ENCODE measurements around the gene LY6G6D.

The LY6G6D gene

DNA sequence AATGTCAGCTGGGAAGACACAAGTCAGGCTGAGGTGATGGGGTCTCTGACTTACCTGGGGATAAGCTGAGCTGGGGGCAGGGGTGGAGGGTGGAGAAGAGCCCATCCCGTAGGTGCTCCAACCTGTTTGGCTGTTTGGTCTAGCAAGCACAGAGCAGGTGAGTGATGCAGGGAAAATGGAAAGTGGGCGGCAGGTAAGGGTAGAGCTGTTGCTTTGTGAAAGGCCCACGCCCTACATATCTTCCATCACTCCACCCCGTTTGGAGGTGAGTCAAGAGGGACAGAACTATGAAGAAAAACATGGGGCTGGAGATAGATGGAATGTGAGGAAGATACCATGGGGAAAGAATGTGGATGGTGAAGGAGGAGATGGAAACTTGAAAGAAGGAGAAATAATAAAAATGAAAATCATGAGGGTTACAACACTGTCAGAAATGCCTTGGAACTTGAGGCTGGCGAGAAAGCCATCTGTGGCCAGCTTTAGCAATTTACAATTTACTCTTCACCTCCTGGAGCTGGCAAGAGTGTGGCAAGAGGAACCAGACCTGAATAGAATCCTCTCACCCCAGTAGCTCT is 5.1 kb downstream of the LY6G6D start:
- Histone ChIP-seq H3K36me3 (ENCODE audit: insufficient read depth, insufficient read length, low read length) (peaks cover 2% of the 10 kb centered on the region), H3K4me1 (ENCODE audit: insufficient read depth, insufficient read length) (no peaks in the 10 kb centered on the region), H3K4me3 (ENCODE audit: insufficient read length, low read depth) (no peak overlapping the region), H3K9me3 (ENCODE audit: insufficient read depth, low read length) (no peaks in the 10 kb centered on the region), H3K9ac (ENCODE audit: insufficient read length, low read depth) (no peak overlapping the region), H3K27me3 (ENCODE audit: insufficient read depth, insufficient read length) (no peaks in the 10 kb centered on the region)
- TF ChIP-seq SUZ12 (IDR thresholded peaks at IDR 0.05; ENCODE audit: extremely low read depth, insufficient read depth, insufficient read length) (no peak), ZNF274 (IDR thresholded peaks at IDR 0.05; ENCODE audit: low read depth, low read length) (no peak), YY1 (IDR thresholded peaks at IDR 0.05; ENCODE audit: insufficient read depth, insufficient read length) (no peak)
- DNase-seq (ENCODE audit: low read depth, low spot score), result no peak

DNA sequence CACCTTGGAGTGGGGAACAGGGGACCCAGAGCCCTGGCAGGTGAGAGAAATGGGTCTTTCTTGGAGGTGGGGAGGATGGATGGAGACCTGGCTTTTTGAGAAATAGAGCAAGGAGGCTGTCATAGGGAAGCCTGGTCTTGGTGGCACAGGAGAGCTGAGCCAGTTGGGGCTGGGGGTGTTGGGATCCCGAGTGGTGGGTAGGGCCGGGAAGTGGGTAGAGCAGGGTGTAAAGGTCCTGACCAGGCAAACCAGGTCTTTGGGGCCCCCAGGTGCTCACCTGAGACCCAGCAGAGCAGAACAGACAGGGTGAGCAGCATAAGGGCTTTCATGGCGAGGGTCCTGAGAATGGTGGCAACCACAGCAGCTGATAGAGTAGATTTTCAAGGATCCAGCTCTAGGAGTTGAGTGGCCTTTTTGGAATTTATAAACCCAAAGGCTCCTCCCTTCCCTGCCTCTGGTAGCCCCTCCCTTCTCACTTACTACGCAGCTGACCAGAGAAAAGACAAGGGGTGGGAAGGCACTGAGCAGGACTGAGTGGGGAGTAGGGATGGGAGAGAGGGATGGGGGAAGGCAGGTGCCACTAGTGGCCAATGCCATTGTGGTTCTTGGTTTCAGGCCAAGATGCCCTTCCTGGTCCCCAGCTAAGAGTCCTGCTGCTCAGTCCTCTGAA is 6.3 kb downstream of the LY6G6D start, which contains the start of gene LY6G6C:
Gene LY6G6C, minus strand, starts transcription at position 396 of the 670 bp plus-strand sequence. Its CDS starts 67 bp downstream, at position 329.
- TF ChIP-seq SUZ12 (IDR thresholded peaks at IDR 0.05; ENCODE audit: extremely low read depth, insufficient read depth, insufficient read length) (no peak), ZNF274 (IDR thresholded peaks at IDR 0.05; ENCODE audit: low read depth, low read length) (no peak), YY1 (IDR thresholded peaks at IDR 0.05; ENCODE audit: insufficient read depth, insufficient read length) (no peak)
- peaks cover 12% of the 10 kb centered on the region for H3K36me3 ChIP-seq (ENCODE audit: insufficient read depth, insufficient read length, low read length)
- no peaks in the 10 kb centered on the region for H3K27me3 ChIP-seq (ENCODE audit: insufficient read depth, insufficient read length)
- no peak within 1 kb of the TSS for H3K4me3 ChIP-seq (ENCODE audit: insufficient read length, low read depth)
- no peak within 1 kb of the TSS for H3K9ac ChIP-seq (ENCODE audit: insufficient read length, low read depth)
- DNase-seq (ENCODE audit: low read depth, low spot score), result no peak
- no peaks in the 10 kb centered on the region for H3K9me3 ChIP-seq (ENCODE audit: insufficient read depth, low read length)
- H3K4me1 ChIP-seq (ENCODE audit: insufficient read depth, insufficient read length), result no peaks in the 10 kb centered on the region

DNA sequence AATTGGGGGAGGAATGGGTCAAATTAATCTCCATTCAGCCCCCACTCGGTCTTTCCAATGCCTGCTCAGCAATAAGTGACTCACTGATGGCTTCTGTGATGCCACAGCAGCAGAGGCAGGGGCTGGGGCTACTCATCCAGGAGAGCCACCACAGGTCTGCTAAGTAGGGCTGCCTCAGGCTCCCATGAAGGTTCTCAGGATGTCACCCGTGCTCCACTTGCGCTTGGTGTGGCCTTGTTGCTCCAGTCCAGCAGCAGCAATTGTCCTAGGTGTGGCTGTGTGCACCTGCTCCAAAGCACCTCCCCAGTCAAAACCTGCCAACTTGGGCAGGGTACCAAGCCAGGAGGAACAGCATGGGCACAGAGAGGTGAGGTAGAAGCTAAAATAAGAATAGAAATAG is 7.0 kb downstream of the LY6G6D start:
- no peak overlapping the region for H3K4me3 ChIP-seq (ENCODE audit: insufficient read length, low read depth)
- H3K9ac ChIP-seq (ENCODE audit: insufficient read length, low read depth), result no peak overlapping the region
- DNase-seq (ENCODE audit: low read depth, low spot score), result no peak
- no peak for TF ChIP-seq SUZ12 (IDR thresholded peaks at IDR 0.05; ENCODE audit: extremely low read depth, insufficient read depth, insufficient read length)
- TF ChIP-seq ZNF274 (IDR thresholded peaks at IDR 0.05; ENCODE audit: low read depth, low read length), result no peak
- no peak for TF ChIP-seq YY1 (IDR thresholded peaks at IDR 0.05; ENCODE audit: insufficient read depth, insufficient read length)
- H3K36me3 ChIP-seq (ENCODE audit: insufficient read depth, insufficient read length, low read length), result peaks cover 19% of the 10 kb centered on the region
- H3K27me3 ChIP-seq (ENCODE audit: insufficient read depth, insufficient read length), result no peaks in the 10 kb centered on the region
- no peaks in the 10 kb centered on the region for H3K9me3 ChIP-seq (ENCODE audit: insufficient read depth, low read length)
- H3K4me1 ChIP-seq (ENCODE audit: insufficient read depth, insufficient read length), result no peaks in the 10 kb centered on the region

DNA sequence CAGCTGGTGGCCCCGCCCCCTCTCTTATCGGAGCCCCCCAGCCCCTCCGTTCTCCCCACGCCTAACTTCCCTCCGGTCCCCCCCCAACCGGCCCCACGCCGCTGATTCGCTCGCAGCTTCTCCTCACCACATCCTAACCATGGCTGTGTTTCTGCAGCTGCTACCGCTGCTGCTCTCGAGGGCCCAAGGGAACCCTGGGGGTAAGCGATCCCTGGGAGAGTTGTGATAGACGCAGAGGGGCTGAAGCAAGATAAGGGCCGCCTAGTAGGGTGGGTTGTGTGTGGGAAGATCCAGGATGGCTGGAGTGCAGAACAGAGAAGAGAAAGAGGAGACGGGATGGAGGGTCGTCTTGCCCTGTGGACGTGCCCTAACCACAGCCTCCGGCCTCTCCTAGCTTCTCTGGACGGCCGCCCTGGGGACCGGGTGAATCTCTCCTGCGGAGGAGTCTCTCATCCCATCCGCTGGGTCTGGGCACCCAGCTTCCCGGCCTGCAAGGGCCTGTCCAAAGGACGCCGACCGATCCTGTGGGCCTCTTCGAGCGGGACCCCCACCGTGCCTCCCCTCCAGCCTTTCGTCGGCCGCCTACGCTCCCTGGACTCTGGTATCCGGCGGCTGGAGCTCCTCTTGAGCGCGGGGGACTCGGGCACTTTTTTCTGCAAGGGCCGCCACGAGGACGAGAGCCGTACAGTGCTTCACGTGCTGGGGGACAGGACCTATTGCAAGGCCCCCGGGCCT is 8.3 kb downstream of the LY6G6D start, which contains the start of gene MPIG6B:
Gene MPIG6B, plus strand, starts transcription at position 129 of the 735 bp plus-strand sequence. Its CDS starts 11 bp downstream, at position 140.
- no peaks in the 10 kb centered on the region for H3K9me3 ChIP-seq (ENCODE audit: insufficient read depth, low read length)
- H3K27me3 ChIP-seq (ENCODE audit: insufficient read depth, insufficient read length), result no peaks in the 10 kb centered on the region
- no peaks in the 10 kb centered on the region for H3K4me1 ChIP-seq (ENCODE audit: insufficient read depth, insufficient read length)
- H3K4me3 ChIP-seq (ENCODE audit: insufficient read length, low read depth), result no peak within 1 kb of the TSS
- DNase-seq (ENCODE audit: low read depth, low spot score), result no peak
- peaks cover 31% of the 10 kb centered on the region for H3K36me3 ChIP-seq (ENCODE audit: insufficient read depth, insufficient read length, low read length)
- no peak for TF ChIP-seq ZNF274 (IDR thresholded peaks at IDR 0.05; ENCODE audit: low read depth, low read length)
- no peak for TF ChIP-seq SUZ12 (IDR thresholded peaks at IDR 0.05; ENCODE audit: extremely low read depth, insufficient read depth, insufficient read length)
- no peak for TF ChIP-seq YY1 (IDR thresholded peaks at IDR 0.05; ENCODE audit: insufficient read depth, insufficient read length)
- no peak within 1 kb of the TSS for H3K9ac ChIP-seq (ENCODE audit: insufficient read length, low read depth)

DNA sequence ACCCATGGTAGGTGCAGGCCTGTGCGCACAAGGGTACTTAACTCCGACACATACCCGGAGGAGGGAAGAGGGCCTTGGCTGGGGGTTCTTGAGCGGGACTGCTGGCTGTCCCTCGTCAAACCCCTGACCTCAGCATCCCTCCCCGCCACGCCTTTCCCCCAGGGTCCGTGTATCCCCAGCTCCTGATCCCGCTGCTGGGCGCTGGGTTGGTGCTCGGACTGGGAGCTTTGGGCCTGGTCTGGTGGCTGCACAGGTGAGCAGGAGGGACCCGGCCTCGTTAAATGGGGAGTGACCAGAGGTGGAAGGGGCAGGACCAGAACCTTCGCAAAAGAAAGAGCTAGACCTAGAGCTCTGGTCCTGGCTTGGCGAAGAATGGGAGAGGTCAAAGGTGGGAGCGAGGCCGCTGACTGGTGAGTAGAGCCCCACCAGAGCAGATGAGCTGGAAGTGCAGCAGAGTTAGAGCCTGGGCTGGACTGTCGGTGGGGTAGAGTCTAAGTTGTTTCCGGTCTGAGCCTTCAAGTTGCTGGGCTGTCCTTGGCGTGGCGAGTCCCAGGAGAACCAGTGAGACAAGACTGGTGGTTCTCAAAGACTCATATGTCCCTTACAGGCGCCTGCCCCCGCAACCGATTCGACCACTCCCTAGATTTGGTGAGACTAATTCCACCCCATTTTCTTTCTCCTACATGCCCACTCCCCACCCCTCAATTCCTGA is 9.0 kb downstream of the LY6G6D start:
- H3K9ac ChIP-seq (ENCODE audit: insufficient read length, low read depth), result no peak overlapping the region
- H3K4me3 ChIP-seq (ENCODE audit: insufficient read length, low read depth), result no peak overlapping the region
- no peak for TF ChIP-seq ZNF274 (IDR thresholded peaks at IDR 0.05; ENCODE audit: low read depth, low read length)
- TF ChIP-seq SUZ12 (IDR thresholded peaks at IDR 0.05; ENCODE audit: extremely low read depth, insufficient read depth, insufficient read length), result no peak
- TF ChIP-seq YY1 (IDR thresholded peaks at IDR 0.05; ENCODE audit: insufficient read depth, insufficient read length), result no peak
- H3K4me1 ChIP-seq (ENCODE audit: insufficient read depth, insufficient read length), result peaks cover 3% of the 10 kb centered on the region
- H3K27me3 ChIP-seq (ENCODE audit: insufficient read depth, insufficient read length), result no peaks in the 10 kb centered on the region
- H3K9me3 ChIP-seq (ENCODE audit: insufficient read depth, low read length), result no peaks in the 10 kb centered on the region
- no peak for DNase-seq (ENCODE audit: low read depth, low spot score)
- H3K36me3 ChIP-seq (ENCODE audit: insufficient read depth, insufficient read length, low read length), result peaks cover 37% of the 10 kb centered on the region

DNA sequence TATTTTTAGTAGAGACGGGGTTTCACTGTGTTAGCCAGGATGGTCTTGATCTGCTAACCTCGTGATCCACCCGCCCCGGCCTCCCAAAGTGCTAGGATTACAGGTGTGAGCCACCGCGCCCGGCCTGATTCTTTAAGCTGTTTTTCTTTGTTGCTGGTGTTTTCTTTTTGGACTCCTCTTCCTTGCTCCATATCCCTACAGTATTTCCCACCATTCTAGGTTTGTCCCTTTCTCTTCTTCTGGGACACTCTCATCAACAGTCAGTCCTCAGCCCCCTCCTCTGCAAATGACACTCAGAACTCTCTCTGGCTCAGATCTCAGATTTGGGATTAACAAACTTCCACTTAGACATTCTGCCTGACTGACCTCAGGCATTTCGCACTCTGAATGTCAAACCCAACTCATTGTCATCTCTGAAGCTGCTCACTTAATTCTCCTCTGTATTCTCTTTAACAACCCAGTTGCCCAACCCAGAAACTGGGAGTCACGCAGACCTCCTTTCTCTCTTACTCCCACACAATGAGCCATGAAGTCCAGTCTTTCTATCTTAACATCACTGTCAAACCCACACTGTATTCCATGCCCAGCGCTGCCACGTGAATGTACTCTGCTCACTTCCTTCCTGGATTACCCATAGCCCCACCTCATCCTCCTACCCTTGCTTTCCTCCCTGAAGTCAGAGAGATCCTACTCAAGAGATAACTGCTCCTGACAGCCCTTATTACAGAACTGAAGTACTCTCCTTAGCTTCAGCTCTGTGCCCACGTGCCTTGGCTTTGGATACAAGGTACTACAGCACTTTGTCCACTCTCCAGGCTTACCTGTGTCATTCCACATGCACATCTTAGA is 10.6 kb downstream of the LY6G6D start:
- H3K9me3 ChIP-seq (ENCODE audit: insufficient read depth, low read length), result no peaks in the 10 kb centered on the region

More for the DNA sequence above, 10.6 kb downstream of the LY6G6D start:
- no peak for DNase-seq (ENCODE audit: low read depth, low spot score)
- peaks cover 4% of the 10 kb centered on the region for H3K4me1 ChIP-seq (ENCODE audit: insufficient read depth, insufficient read length)
- H3K36me3 ChIP-seq (ENCODE audit: insufficient read depth, insufficient read length, low read length), result peaks cover 38% of the 10 kb centered on the region
- H3K4me3 ChIP-seq (ENCODE audit: insufficient read length, low read depth), result no peak overlapping the region
- no peaks in the 10 kb centered on the region for H3K27me3 ChIP-seq (ENCODE audit: insufficient read depth, insufficient read length)
- no peak overlapping the region for H3K9ac ChIP-seq (ENCODE audit: insufficient read length, low read depth)
- no peak for TF ChIP-seq ZNF274 (IDR thresholded peaks at IDR 0.05; ENCODE audit: low read depth, low read length)
- TF ChIP-seq SUZ12 (IDR thresholded peaks at IDR 0.05; ENCODE audit: extremely low read depth, insufficient read depth, insufficient read length), result no peak
- TF ChIP-seq YY1 (IDR thresholded peaks at IDR 0.05; ENCODE audit: insufficient read depth, insufficient read length), result no peak

All from NT2/D1 (cell line).